Mesenchymal stem cell (in vitro differentiated cells and primary cell): ENCODE data around the gene GET4.

Experiments
- DNase-seq: peaks from one replicate; pipeline ENCODE4 v3.0.0-alpha.2; 2013
- H2AFZ ChIP-seq: one replicate; pipeline ENCODE4 v1.6.1; 2013; ENCODE audit warnings: low read depth, mild to moderate bottlenecking, control low read depth, inconsistent platforms, low read length, moderate library complexity
- H2AK5ac ChIP-seq: 2 replicates; pipeline ENCODE4 v1.6.1; 2013; ENCODE audit warnings: low read length, moderate library complexity, mild to moderate bottlenecking, inconsistent platforms; ENCODE audit not compliant: severe bottlenecking
- H2BK120ac ChIP-seq: one replicate; pipeline ENCODE4 v1.6.1; 2013; ENCODE audit warnings: low read depth, mild to moderate bottlenecking, inconsistent platforms, low read length, moderate library complexity
- H2BK12ac ChIP-seq, 2 experiments: one replicate each; pipeline ENCODE4 v1.6.1; 2013; ENCODE audit warnings: inconsistent platforms in 2 of 2, low read length in 2 of 2, mild to moderate bottlenecking in 2 of 2, moderate library complexity in 2 of 2, control low read depth in 1 of 2
- H2BK15ac ChIP-seq: one replicate; pipeline ENCODE4 v1.6.1; 2013; ENCODE audit warnings: mild to moderate bottlenecking, low read depth, inconsistent platforms; ENCODE audit not compliant: poor library complexity, severe bottlenecking
- H2BK5ac ChIP-seq: 2 replicates; pipeline ENCODE4 v1.6.1; 2013; ENCODE audit warnings: low read depth, mild to moderate bottlenecking, low read length, control low read depth, inconsistent platforms; ENCODE audit not compliant: poor library complexity, severe bottlenecking
- H3K14ac ChIP-seq, 2 experiments: one replicate each; pipeline ENCODE4 v1.6.1; 2013; ENCODE audit warnings: inconsistent platforms in 2 of 2, low read length in 2 of 2, control low read depth in 1 of 2, mild to moderate bottlenecking in 1 of 2, moderate library complexity in 1 of 2
- H3K18ac ChIP-seq, 2 experiments: one replicate each; pipeline ENCODE4 v1.6.1; 2013; ENCODE audit warnings: inconsistent platforms in 2 of 2, low read length in 2 of 2, control low read depth in 1 of 2, low read depth in 1 of 2, mild to moderate bottlenecking in 1 of 2
- H3K23ac ChIP-seq, 2 experiments: one replicate each; pipeline ENCODE4 v1.6.1; 2013; ENCODE audit warnings: inconsistent platforms in 2 of 2, low read length in 2 of 2, mild to moderate bottlenecking in 2 of 2, moderate library complexity in 2 of 2, control low read depth in 1 of 2
- H3K27ac ChIP-seq: 2 replicates; pipeline ENCODE4 v1.5.1; 2013; ENCODE audit warnings: mild to moderate bottlenecking, moderate library complexity, low read length, control low read depth, inconsistent platforms; ENCODE audit not compliant: poor library complexity, severe bottlenecking
- H3K27me3 ChIP-seq, 2 experiments: 2 replicates each; pipeline versions ENCODE4 v1.6.1 to v1.7.0; 2013; ENCODE audit warnings: low read length in 2 of 2, mild to moderate bottlenecking in 2 of 2, moderate library complexity in 2 of 2, control low read depth in 1 of 2, inconsistent platforms in 1 of 2; ENCODE audit not compliant: control insufficient read depth in 1 of 2, insufficient read depth in 1 of 2
- H3K36me3 ChIP-seq, 2 experiments: 2 replicates each; pipeline versions ENCODE4 v1.6.1 to v1.7.0; 2013; ENCODE audit warnings: low read length in 2 of 2, control low read depth in 1 of 2, inconsistent platforms in 1 of 2, low read depth in 1 of 2, mild to moderate bottlenecking in 1 of 2; ENCODE audit not compliant: insufficient read depth in 2 of 2, control insufficient read depth in 1 of 2
- H3K4ac ChIP-seq, 2 experiments: one replicate each; pipeline ENCODE4 v1.6.1; 2013; ENCODE audit warnings: inconsistent platforms in 2 of 2, low read length in 2 of 2, mild to moderate bottlenecking in 2 of 2, moderate library complexity in 2 of 2, control low read depth in 1 of 2, low read depth in 1 of 2
- H3K4me1 ChIP-seq: 2 replicates; pipeline ENCODE4 v1.6.1; 2013; ENCODE audit warnings: low read depth, low read length, control low read depth; ENCODE audit not compliant: control insufficient read depth, insufficient read depth
- H3K4me2 ChIP-seq: 2 replicates; pipeline ENCODE4 v1.6.1; 2013; ENCODE audit warnings: low read length, mild to moderate bottlenecking, inconsistent platforms; ENCODE audit not compliant: poor library complexity, severe bottlenecking
- H3K4me3 ChIP-seq, 2 experiments: 2 replicates each; pipeline versions ENCODE4 v1.5.1 to v1.7.0; 2013; ENCODE audit warnings: low read length in 2 of 2, mild to moderate bottlenecking in 2 of 2, control low read depth in 1 of 2, low read depth in 1 of 2; ENCODE audit not compliant: insufficient read depth in 1 of 2
- H3K79me1 ChIP-seq: replicated peaks from 2 replicates; pipeline ENCODE4 v1.6.1; 2013; ENCODE audit warnings: mild to moderate bottlenecking, control low read depth, low read length, inconsistent platforms; ENCODE audit not compliant: poor library complexity, severe bottlenecking
- H3K9ac ChIP-seq: 2 replicates; pipeline ENCODE4 v1.7.0; 2013; ENCODE audit warnings: mild to moderate bottlenecking, low read length, moderate library complexity
- H3K9me3 ChIP-seq: 2 replicates; pipeline ENCODE4 v1.7.0; 2013; ENCODE audit warnings: mild to moderate bottlenecking, low read length; ENCODE audit not compliant: control insufficient read depth
- H4K8ac ChIP-seq: one replicate; pipeline ENCODE4 v1.6.1; 2013; ENCODE audit warnings: inconsistent platforms, mild to moderate bottlenecking, low read length, moderate library complexity
- H4K91ac ChIP-seq: one replicate; pipeline ENCODE4 v1.6.1; 2013; ENCODE audit warnings: mild to moderate bottlenecking, low read length, inconsistent platforms
- WGBS: methylation state at CpG from one replicate; pipeline ENCODE4 v1.1.7; 2013; ENCODE audit warnings: mixed read lengths; 5-methylcytosine and 5-hydroxymethylcytosine counted together

Gene GET4

GRCh38 chr7:863106-863505, 13.2 kb upstream of the GET4 start:
- Histone ChIP-seq H2BK12ac (no peak overlapping the region), H3K4me2 (no peak overlapping the region), H3K27me3 (no peaks in the 10 kb centered on the region), H2BK15ac (no peak overlapping the region), H3K23ac (no peak overlapping the region), H3K27ac (no peak overlapping the region), H3K9me3 (no peaks in the 10 kb centered on the region), H2BK120ac (no peak overlapping the region), H3K4me1 (peaks cover 10% of the 10 kb centered on the region), H3K36me3 (peaks cover 79 to 91% of the 10 kb centered on the region in 2 experiments), H3K18ac (no peak overlapping the region), H3K4ac (no peak overlapping the region), H4K8ac (no peak overlapping the region), H2BK5ac (no peak overlapping the region), H3K4me3 (no peak overlapping the region), H4K91ac (no peak overlapping the region), H3K79me1 (peaks cover 34% of the 10 kb centered on the region), H2AFZ (no peak overlapping the region), H3K9ac (no peak overlapping the region), H2AK5ac (no peak overlapping the region), H3K14ac (no peak overlapping the region)
- DNase-seq, result no peak
- 92% methylated on average over 5 of the region's 16 CpGs for WGBS

DNA sequence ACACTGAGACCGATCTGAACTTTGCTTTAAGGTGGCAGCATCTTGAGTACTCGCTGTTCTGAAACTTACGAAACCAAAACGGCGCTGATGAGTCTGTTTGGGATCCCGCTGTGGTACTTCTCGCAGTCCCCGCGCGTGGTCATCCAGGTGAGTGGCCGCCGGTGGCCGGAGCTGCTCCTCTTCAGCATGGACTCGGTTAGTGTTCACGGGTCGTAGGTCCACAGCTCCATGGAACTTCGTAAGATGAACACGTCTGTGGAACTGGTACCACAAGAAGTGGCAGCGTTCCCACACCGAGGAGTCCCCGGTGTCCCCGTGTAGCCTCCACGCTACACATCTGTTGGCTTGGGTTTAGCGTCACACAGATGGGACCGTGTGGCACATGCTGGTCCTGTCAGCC, 10.4 kb upstream of the GET4 start:
- Histone ChIP-seq H2BK12ac (no peak overlapping the region), H3K4me1 (peaks cover 13% of the 10 kb centered on the region), H2BK15ac (no peak overlapping the region), H4K8ac (no peak overlapping the region), H3K36me3 (peaks cover 73 to 85% of the 10 kb centered on the region in 2 experiments), H2BK120ac (no peak overlapping the region), H3K27ac (no peak overlapping the region), H2AK5ac (no peak overlapping the region), H3K9ac (no peak overlapping the region), H3K23ac (no peak overlapping the region), H3K79me1 (peaks cover 34% of the 10 kb centered on the region), H3K27me3 (no peaks in the 10 kb centered on the region), H3K4ac (peak overlapping the region in 1 of 2 experiments; percentile 17), H3K9me3 (no peaks in the 10 kb centered on the region), H3K14ac (no peak overlapping the region), H3K18ac (no peak overlapping the region), H3K4me3 (no peak overlapping the region), H4K91ac (no peak overlapping the region), H3K4me2 (no peak overlapping the region), H2BK5ac (no peak overlapping the region), H2AFZ (no peak overlapping the region)
- DNase-seq, result no peak
- 98% methylated on average over 25 of the region's 25 CpGs for WGBS

- H3K23ac ChIP-seq, result no peak overlapping the region
- no peak overlapping the region for H2BK120ac ChIP-seq
- H3K9ac ChIP-seq, result peak overlapping the region; percentile 83
- H3K36me3 ChIP-seq, result peaks cover 66 to 83% of the 10 kb centered on the region in 2 experiments
- DNase-seq, result no peak
- no peak overlapping the region for H3K14ac ChIP-seq
- H3K4me2 ChIP-seq, result no peak overlapping the region
- H2AK5ac ChIP-seq, result no peak overlapping the region
- no peak overlapping the region for H3K4ac ChIP-seq
- no peaks in the 10 kb centered on the region for H3K27me3 ChIP-seq
- no peak overlapping the region for H4K8ac ChIP-seq
- H3K4me3 ChIP-seq, result peak overlapping the region in 1 of 2 experiments; percentile 47
- no peak overlapping the region for H2BK5ac ChIP-seq
- no peaks in the 10 kb centered on the region for H3K9me3 ChIP-seq
- H2BK12ac ChIP-seq, result no peak overlapping the region
- H4K91ac ChIP-seq, result no peak overlapping the region
- H3K4me1 ChIP-seq, result peaks cover 14% of the 10 kb centered on the region
- no peak overlapping the region for H3K27ac ChIP-seq
- H3K18ac ChIP-seq, result no peak overlapping the region
- 97% methylated on average over 18 of the region's 18 CpGs for WGBS
- H2AFZ ChIP-seq, result no peak overlapping the region
- no peak overlapping the region for H2BK15ac ChIP-seq
- H3K79me1 ChIP-seq, result peaks cover 29% of the 10 kb centered on the region
Measured at GRCh38 chr7:867001-867405, 9.4 kb upstream of the GET4 start.

DNA sequence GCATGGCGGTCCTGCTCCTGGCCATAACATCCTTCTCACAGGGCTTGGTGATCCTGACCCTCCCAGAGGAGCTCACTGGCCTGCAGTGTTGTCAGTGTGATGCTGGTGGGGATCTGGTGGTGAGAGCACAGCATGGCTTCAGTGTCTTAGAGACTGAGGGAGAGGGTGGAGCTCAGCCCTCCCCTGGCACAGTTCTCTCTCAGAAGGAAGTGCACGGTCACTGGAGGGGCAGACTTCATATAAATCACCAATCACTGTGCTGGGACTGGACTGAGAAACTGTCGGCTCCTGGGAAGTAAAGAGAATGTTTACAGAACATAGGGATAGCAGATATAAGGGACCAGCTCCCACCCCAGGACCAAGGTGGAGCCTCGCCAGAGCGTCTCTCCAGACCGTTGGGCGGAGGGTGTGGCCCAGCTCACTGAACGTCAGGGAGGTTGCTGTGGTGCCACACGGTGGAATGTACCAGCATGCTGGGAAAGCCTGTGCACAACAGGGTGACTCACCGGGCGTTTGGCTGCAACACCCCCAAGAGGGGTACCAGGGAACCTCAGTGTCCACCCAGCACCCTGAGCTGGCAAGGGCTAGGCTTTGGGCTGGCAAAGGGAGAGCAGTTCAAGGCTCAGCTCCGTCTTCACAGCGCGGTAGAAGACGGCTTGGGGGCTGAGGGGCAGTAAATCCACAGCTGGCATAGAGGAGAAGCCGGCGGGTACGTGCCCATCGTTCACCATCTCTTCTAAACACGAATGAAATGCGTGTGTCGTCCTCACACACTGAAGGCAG, 8.8 kb upstream of the GET4 start:
- H2BK120ac ChIP-seq, result no peak overlapping the region
- peaks cover 14% of the 10 kb centered on the region for H3K4me1 ChIP-seq
- peaks cover 30% of the 10 kb centered on the region for H3K79me1 ChIP-seq
- H3K18ac ChIP-seq, result no peak overlapping the region
- peak overlapping the region in 1 of 2 experiments; percentile 47 for H3K4me3 ChIP-seq
- peak overlapping the region in 1 of 2 experiments; percentile 2 for H3K4ac ChIP-seq
- H2BK5ac ChIP-seq, result no peak overlapping the region
- H3K27ac ChIP-seq, result no peak overlapping the region
- H2AK5ac ChIP-seq, result no peak overlapping the region
- no peak overlapping the region for H3K4me2 ChIP-seq
- no peak overlapping the region for H2AFZ ChIP-seq
- H3K9ac ChIP-seq, result peak overlapping the region; percentile 83
- no peak overlapping the region for H2BK15ac ChIP-seq
- no peak overlapping the region for H2BK12ac ChIP-seq
- H3K27me3 ChIP-seq, result no peaks in the 10 kb centered on the region
- no peak overlapping the region for H4K8ac ChIP-seq
- WGBS, result 93% methylated on average over 21 of the region's 22 CpGs
- H3K14ac ChIP-seq, result no peak overlapping the region
- H3K36me3 ChIP-seq, result peaks cover 69 to 83% of the 10 kb centered on the region in 2 experiments
- no peaks in the 10 kb centered on the region for H3K9me3 ChIP-seq
- DNase-seq, result no peak
- H3K23ac ChIP-seq, result no peak overlapping the region
- H4K91ac ChIP-seq, result peak overlapping the region; percentile 5
